ENCODE data around the gene PRSS57. TPM values are rescaled to one million over a fixed set of nuclear protein-coding genes. Genes with fewer than 3 reads are reported as not detected.
A peak's percentile ranks its signal among the peaks of the same experiment; 100 is the strongest.

Gene PRSS57
- polyA plus RNA-seq, 3 donors from 2014 or later, result 5.8 to 41.4 (median 6.3) TPM

- Mint-ChIP-seq H3K4me3 (peak within 1 kb of the TSS; percentile 94 to 99 (median 96)), H3K27ac (peak within 1 kb of the TSS; percentile 98 to 100 (median 99)), H3K4me1 (peaks cover 33 to 44% of the 10 kb centered on the region in 2 donors), H3K36me3 (no peaks in the 10 kb centered on the region), H3K9me3 (peaks cover 0 to 2% (median 0%) of the 10 kb centered on the region in 6 donors), H3K27me3 (ENCODE audit: low read depth in 3 of 3) (peaks cover 30 to 47% (median 37%) of the 10 kb centered on the region in 3 donors)
- peak; percentile 87 to 92 (median 91) for DNase-seq
Measured at GRCh38 chr19:662962-663681, 32.1 kb downstream of the PRSS57 start, which contains the start of gene RNF126. TSS of gene RNF126 (minus strand) at chr19:663214. CDS start at chr19:663121, 93 bp downstream.

GRCh38 chr19:662207-662961, 32.9 kb downstream of the PRSS57 start:
- H3K27me3 Mint-ChIP-seq (ENCODE audit: low read depth in 3 of 3), result peaks cover 33 to 50% (median 38%) of the 10 kb centered on the region in 3 donors
- peaks cover 33 to 49% of the 10 kb centered on the region in 2 donors for H3K4me1 Mint-ChIP-seq
- no peaks in the 10 kb centered on the region for H3K36me3 Mint-ChIP-seq

GRCh38 chr19:661427-662196, 33.6 kb downstream of the PRSS57 start:
- peak; percentile 76 to 79 (median 78) for DNase-seq
- H3K4me3 Mint-ChIP-seq, result peak overlapping the region; percentile 94 to 99 (median 96)
- peaks cover 32 to 53% (median 39%) of the 10 kb centered on the region in 3 donors for H3K27me3 Mint-ChIP-seq (ENCODE audit: low read depth in 3 of 3)
- no peaks in the 10 kb centered on the region for H3K36me3 Mint-ChIP-seq
- H3K4me1 Mint-ChIP-seq, result peaks cover 33 to 56% of the 10 kb centered on the region in 2 donors
- peaks cover 0 to 2% (median 0%) of the 10 kb centered on the region in 6 donors for H3K9me3 Mint-ChIP-seq
- H3K27ac Mint-ChIP-seq, result peak overlapping the region; percentile 98 to 100 (median 99)

More at GRCh38 chr19:662207-662961, 32.9 kb downstream of the PRSS57 start:
- peak overlapping the region; percentile 98 to 100 (median 99) for H3K27ac Mint-ChIP-seq
- DNase-seq, result peak; percentile 75 to 79 (median 78)
- H3K4me3 Mint-ChIP-seq, result peak overlapping the region; percentile 94 to 99 (median 96)
- peaks cover 0 to 2% (median 0%) of the 10 kb centered on the region in 6 donors for H3K9me3 Mint-ChIP-seq

GRCh38 chr19:660793-661426, 34.3 kb downstream of the PRSS57 start:
- Mint-ChIP-seq H3K4me1 (peaks cover 40 to 63% of the 10 kb centered on the region in 2 donors), H3K9me3 (peaks cover 0 to 2% (median 0%) of the 10 kb centered on the region in 6 donors), H3K4me3 (peak overlapping the region; percentile 94 to 99 (median 96)), H3K36me3 (no peaks in the 10 kb centered on the region), H3K27me3 (ENCODE audit: low read depth in 3 of 3) (peaks cover 31 to 54% (median 42%) of the 10 kb centered on the region in 3 donors), H3K27ac (peak overlapping the region; percentile 98 to 100 (median 99))
- no peak for DNase-seq

GRCh38 chr19:658916-659839, 36.1 kb downstream of the PRSS57 start:
- peak overlapping the region; percentile 94 to 99 (median 96) for H3K4me3 Mint-ChIP-seq
- H3K27me3 Mint-ChIP-seq (ENCODE audit: low read depth in 3 of 3), result peaks cover 31 to 53% (median 39%) of the 10 kb centered on the region in 3 donors
- peaks cover 0 to under 1% (median 0%) of the 10 kb centered on the region in 6 donors for H3K9me3 Mint-ChIP-seq
- peaks cover 51 to 68% of the 10 kb centered on the region in 2 donors for H3K4me1 Mint-ChIP-seq
- peak overlapping the region; percentile 98 to 100 (median 99) for H3K27ac Mint-ChIP-seq
- H3K36me3 Mint-ChIP-seq, result no peaks in the 10 kb centered on the region
- DNase-seq, result peak; percentile 85 to 91 (median 86)

- H3K36me3 Mint-ChIP-seq, result no peaks in the 10 kb centered on the region
- H3K27me3 Mint-ChIP-seq (ENCODE audit: low read depth in 3 of 3), result peaks cover 27 to 44% (median 33%) of the 10 kb centered on the region in 3 donors
- peak overlapping the region; percentile 88 to 99 (median 95) for H3K27ac Mint-ChIP-seq
- peak overlapping the region; percentile 40 to 96 (median 70) for H3K4me3 Mint-ChIP-seq
- no peaks in the 10 kb centered on the region for H3K9me3 Mint-ChIP-seq
- DNase-seq, result no peak
- peaks cover 49 to 72% of the 10 kb centered on the region in 2 donors for H3K4me1 Mint-ChIP-seq
Measured at GRCh38 chr19:658059-658839, 37.0 kb downstream of the PRSS57 start.

GRCh38 chr19:657611-658010, 37.6 kb downstream of the PRSS57 start:
- no peak for DNase-seq
- H3K4me3 Mint-ChIP-seq, result peak overlapping the region in 1 of 5 donors; percentile 25
- peak overlapping the region; percentile 40 to 99 (median 80) for H3K27ac Mint-ChIP-seq

DNA sequence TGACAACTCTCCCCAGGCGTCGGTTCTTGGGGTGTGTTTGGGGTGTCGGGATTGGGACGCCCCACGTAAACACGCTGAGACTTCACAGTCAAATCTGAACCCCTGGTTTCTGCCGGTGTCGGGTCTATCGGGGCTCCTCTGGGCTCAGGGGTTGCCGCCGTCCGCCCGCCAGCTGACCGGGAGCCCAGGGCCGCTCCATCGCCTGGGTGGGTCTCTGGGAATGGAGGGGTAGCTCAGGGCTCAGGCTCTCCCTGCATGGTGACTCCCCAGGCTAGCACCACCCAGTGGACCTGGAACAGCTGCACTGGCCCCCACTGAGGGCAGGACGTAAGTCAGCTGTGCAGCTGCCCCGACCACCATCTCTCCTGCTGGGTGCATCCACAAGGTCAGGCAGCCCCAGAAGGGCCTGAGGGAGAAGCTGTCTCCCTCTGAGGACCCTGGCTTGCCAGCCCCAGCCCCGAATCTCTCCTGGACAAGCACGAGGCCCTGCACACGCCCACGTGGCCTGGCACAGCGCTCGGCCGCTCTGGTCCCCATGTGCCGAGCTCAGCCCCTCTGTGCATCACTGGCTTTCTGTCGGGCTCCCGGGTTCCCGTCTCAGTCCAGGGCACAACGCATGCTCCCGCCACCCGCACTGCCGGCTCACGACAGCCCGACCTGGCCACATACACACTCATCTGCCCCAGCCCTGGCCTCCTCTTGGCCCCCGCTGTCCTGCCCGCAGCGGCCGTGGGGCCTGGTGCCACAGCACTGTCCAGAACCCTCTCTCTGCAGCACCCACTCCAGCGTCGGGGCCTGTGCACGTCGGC, 38.3 kb downstream of the PRSS57 start:
- peak overlapping the region in 5 of 6 donors; percentile 82 to 99 (median 93) for H3K27ac Mint-ChIP-seq
- H3K36me3 Mint-ChIP-seq, result no peaks in the 10 kb centered on the region
- H3K27me3 Mint-ChIP-seq (ENCODE audit: low read depth in 3 of 3), result peaks cover 25 to 38% (median 30%) of the 10 kb centered on the region in 3 donors
- no peak for DNase-seq
- no peaks in the 10 kb centered on the region for H3K9me3 Mint-ChIP-seq
- peaks cover 49 to 73% of the 10 kb centered on the region in 2 donors for H3K4me1 Mint-ChIP-seq
- H3K4me3 Mint-ChIP-seq, result peak overlapping the region in 3 of 5 donors; percentile 7 to 75 (median 61)

More at GRCh38 chr19:657611-658010, 37.6 kb downstream of the PRSS57 start:
- Mint-ChIP-seq H3K36me3 (no peaks in the 10 kb centered on the region), H3K27me3 (ENCODE audit: low read depth in 3 of 3) (peaks cover 27 to 41% (median 33%) of the 10 kb centered on the region in 3 donors), H3K9me3 (no peaks in the 10 kb centered on the region), H3K4me1 (peaks cover 49 to 74% of the 10 kb centered on the region in 2 donors)

GRCh38 chr19:655691-656090, 39.6 kb downstream of the PRSS57 start:
- Mint-ChIP-seq H3K4me3 (peak overlapping the region; percentile 17 to 61 (median 43)), H3K9me3 (no peaks in the 10 kb centered on the region), H3K36me3 (peaks cover 0 to 2% (median 0%) of the 10 kb centered on the region in 3 donors)

DNA sequence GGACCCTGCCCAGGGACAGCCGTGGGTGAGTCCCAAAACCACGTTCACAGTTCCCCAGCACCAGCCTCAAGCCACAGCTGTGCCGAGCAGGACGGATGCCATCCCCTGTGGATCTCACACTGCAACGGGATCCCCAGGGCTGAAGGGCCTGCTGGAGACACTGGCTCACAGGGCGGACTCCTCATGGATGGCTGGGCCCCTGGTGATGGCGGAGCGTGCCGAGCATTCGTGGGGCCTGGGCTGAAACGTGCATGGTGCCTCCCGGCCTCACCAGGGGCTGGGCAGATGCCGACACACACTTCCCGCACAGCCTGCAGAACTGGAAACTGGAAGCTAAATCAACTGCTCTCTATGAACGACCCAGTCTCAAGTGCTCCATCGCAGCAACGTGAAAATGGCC, 41.8 kb downstream of the PRSS57 start:
- Mint-ChIP-seq H3K27me3 (ENCODE audit: low read depth in 3 of 3) (peaks cover 5 to 15% (median 9%) of the 10 kb centered on the region in 3 donors), H3K9me3 (no peaks in the 10 kb centered on the region), H3K27ac (peak overlapping the region in 2 of 6 donors; percentile 46 to 57), H3K4me3 (peak overlapping the region in 1 of 5 donors; percentile 26), H3K36me3 (peaks cover 0 to 3% (median 0%) of the 10 kb centered on the region in 3 donors), H3K4me1 (peaks cover 27 to 48% of the 10 kb centered on the region in 2 donors)
- no peak for DNase-seq

More at GRCh38 chr19:655691-656090, 39.6 kb downstream of the PRSS57 start:
- H3K27me3 Mint-ChIP-seq (ENCODE audit: low read depth in 3 of 3), result peaks cover 12 to 28% (median 20%) of the 10 kb centered on the region in 3 donors
- H3K4me1 Mint-ChIP-seq, result peaks cover 41 to 68% of the 10 kb centered on the region in 2 donors
- H3K27ac Mint-ChIP-seq, result peak overlapping the region; percentile 79 to 93 (median 86)
- DNase-seq, result no peak
